H1 (cell line): ENCODE measurements around the gene SLC8A1. TPM values are rescaled to one million over a fixed set of nuclear protein-coding genes. Genes with fewer than 3 reads are reported as not detected.
A peak's percentile ranks its signal among the peaks of the same experiment; 100 is the strongest.

Source experiments
- CHD7 ChIP-seq: fragments of 300-600 bp; sonication (generic); IDR thresholded peaks from 2 replicates; pipeline ENCODE4 v1.7.1; 2012; ENCODE audit warnings: low read length, moderate library complexity, mild to moderate bottlenecking, inconsistent platforms; ENCODE audit not compliant: insufficient replicate concordance
- NANOG ChIP-seq: IDR thresholded peaks from 2 replicates; pipeline ENCODE4 v1.6.1; 2011; ENCODE audit warnings: low read length, low read depth, mild to moderate bottlenecking, inconsistent platforms; ENCODE audit not compliant: insufficient read depth, poor library complexity, severe bottlenecking
- SRF ChIP-seq: IDR thresholded peaks from 2 replicates; pipeline ENCODE4 v1.6.1; 2011; ENCODE audit warnings: mild to moderate bottlenecking, low read depth, low read length, moderate library complexity
- polyA plus RNA-seq, 7 experiments: library from polyadenylated mRNA; depleted of rRNA in 3 of 7; stranded (reverse) in 5 of 7; unstranded in 2 of 7; fragments of >200 nt in 5 of 7; fragments of 200-250 nt in 2 of 7; gene quantifications; 1 replicate in 5 of 7; 2 replicates in 1 of 7; 4 replicates in 1 of 7; pipeline versions ENCODE4 v1.2.1 to v1.2.3, GENCODE V29; 2011 to 2013; ENCODE audit warnings: missing spikeins in 2 of 7, mixed read lengths in 2 of 7
- total RNA-seq: library from RNA; stranded (reverse); fragmentation: NEBNext Ultra II Directional; extraction: Animal tissue kit (Norgen Biotek cat#: 25700); gene quantifications from 2 replicates; pipeline ENCODE4 v1.2.1, GENCODE V29; 2021

SLC8A1 gene
- total and polyA plus RNA-seq, 2 of the 8 experiments (the other 6 are each of a cell fraction or from before 2014, with no cell fraction given) = 0.68 to 3.6 TPM

- TF ChIP-seq CHD7 (peak; percentile 40), SRF (no peak), NANOG (peak; percentile 15)
- TF ChIP-seq, all 59 proteins: peak for 2
These were observed 307.9 kb downstream of the SLC8A1 start (continued) for GRCh38 chr2:40144022-40144421.
